Measurements from ENCODE around the gene MCEMP1.

Gene MCEMP1

DNA sequence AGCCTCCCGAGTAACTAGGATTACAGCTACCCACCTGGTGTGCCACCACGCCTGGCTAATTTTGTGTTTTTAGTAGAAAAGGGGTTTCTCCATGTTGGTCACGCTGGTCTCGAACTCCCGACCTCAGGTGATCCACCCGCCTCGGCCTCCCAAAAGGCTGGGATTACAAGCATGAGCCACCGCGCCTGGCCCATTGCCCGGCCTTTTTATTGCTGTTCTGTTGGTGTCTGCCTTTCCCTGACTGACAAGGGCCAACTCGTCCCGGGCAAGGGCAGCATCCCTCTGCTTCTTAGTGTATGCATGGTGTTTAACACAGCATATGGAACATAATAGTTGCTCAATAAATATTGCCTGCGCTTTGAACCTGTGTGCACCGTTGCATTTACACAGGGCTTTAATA, 14.2 kb upstream of the MCEMP1 start:
- TF ChIP-seq EZH2 (IDR thresholded peaks at IDR 0.05; ENCODE audit: borderline replicate concordance, low read depth, low read length, severe bottlenecking), result no peak
- TF ChIP-seq, protein P1, sequence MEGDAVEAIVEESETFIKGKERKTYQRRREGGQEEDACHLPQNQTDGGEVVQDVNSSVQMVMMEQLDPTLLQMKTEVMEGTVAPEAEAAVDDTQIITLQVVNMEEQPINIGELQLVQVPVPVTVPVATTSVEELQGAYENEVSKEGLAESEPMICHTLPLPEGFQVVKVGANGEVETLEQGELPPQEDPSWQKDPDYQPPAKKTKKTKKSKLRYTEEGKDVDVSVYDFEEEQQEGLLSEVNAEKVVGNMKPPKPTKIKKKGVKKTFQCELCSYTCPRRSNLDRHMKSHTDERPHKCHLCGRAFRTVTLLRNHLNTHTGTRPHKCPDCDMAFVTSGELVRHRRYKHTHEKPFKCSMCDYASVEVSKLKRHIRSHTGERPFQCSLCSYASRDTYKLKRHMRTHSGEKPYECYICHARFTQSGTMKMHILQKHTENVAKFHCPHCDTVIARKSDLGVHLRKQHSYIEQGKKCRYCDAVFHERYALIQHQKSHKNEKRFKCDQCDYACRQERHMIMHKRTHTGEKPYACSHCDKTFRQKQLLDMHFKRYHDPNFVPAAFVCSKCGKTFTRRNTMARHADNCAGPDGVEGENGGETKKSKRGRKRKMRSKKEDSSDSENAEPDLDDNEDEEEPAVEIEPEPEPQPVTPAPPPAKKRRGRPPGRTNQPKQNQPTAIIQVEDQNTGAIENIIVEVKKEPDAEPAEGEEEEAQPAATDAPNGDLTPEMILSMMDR (IDR thresholded peaks at IDR 0.05; ENCODE audit: borderline replicate concordance, extremely low read depth, low read length, poor library complexity, severe bottlenecking), result no peak
- no peak for ATAC-seq (ENCODE audit: insufficient read depth, low read depth)
- Histone ChIP-seq H3K79me2 (ENCODE audit: insufficient read depth, low read length) (no peaks in the 10 kb centered on the region), H3K36me3 (ENCODE audit: insufficient read depth, low read length) (no peaks in the 10 kb centered on the region), H3K9ac (ENCODE audit: low read depth, low read length) (no peak overlapping the region), H3K4me2 (ENCODE audit: insufficient read depth, low read length) (no peak overlapping the region), H3K27ac (ENCODE audit: low read length) (no peak overlapping the region), H3K9me3 (ENCODE audit: insufficient read depth, low read length, severe bottlenecking) (no peaks in the 10 kb centered on the region), H3K27me3 (ENCODE audit: insufficient read depth, low read length, poor library complexity) (no peaks in the 10 kb centered on the region), H3K4me3 (ENCODE audit: low read depth in 1 of 2, low read length in 2 of 2) (no peak overlapping the region), H4K20me1 (ENCODE audit: insufficient read depth, low read length) (no peaks in the 10 kb centered on the region), H2AFZ (ENCODE audit: low read depth, low read length) (no peak overlapping the region), H3K4me1 (ENCODE audit: insufficient read depth, low read length) (peaks cover 12% of the 10 kb centered on the region)
- no peak for DNase-seq

DNA sequence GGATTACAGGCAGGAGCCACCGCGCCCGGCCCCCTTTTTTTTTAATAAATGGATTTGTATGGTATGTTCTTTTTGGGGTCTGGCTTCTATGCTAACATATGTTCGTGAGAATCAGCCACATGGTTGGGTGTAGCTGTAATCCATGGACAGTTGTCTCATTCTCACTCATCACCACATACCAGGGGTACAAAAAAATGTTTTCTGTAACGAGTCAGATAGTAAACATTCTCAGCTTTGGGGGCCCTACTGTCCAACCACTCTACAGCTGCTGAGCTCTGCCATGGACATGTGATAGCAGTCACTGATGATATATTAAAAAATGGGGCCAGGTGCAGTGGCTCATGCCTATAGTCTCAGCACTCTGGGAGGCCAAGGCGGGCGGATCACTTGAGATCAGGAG, 13.2 kb upstream of the MCEMP1 start:
- DNase-seq (no peak), ATAC-seq (ENCODE audit: insufficient read depth, low read depth) (no peak)
- Histone ChIP-seq H2AFZ (ENCODE audit: low read depth, low read length) (no peak overlapping the region), H3K9ac (ENCODE audit: low read depth, low read length) (no peak overlapping the region), H3K4me2 (ENCODE audit: insufficient read depth, low read length) (no peak overlapping the region), H3K36me3 (ENCODE audit: insufficient read depth, low read length) (no peaks in the 10 kb centered on the region), H3K9me3 (ENCODE audit: insufficient read depth, low read length, severe bottlenecking) (no peaks in the 10 kb centered on the region), H3K4me3 (ENCODE audit: low read depth in 1 of 2, low read length in 2 of 2) (no peak overlapping the region), H4K20me1 (ENCODE audit: insufficient read depth, low read length) (no peaks in the 10 kb centered on the region), H3K79me2 (ENCODE audit: insufficient read depth, low read length) (no peaks in the 10 kb centered on the region), H3K4me1 (ENCODE audit: insufficient read depth, low read length) (peaks cover 5% of the 10 kb centered on the region), H3K27ac (ENCODE audit: low read length) (no peak overlapping the region), H3K27me3 (ENCODE audit: insufficient read depth, low read length, poor library complexity) (no peaks in the 10 kb centered on the region)
- no peak for TF ChIP-seq EZH2 (IDR thresholded peaks at IDR 0.05; ENCODE audit: borderline replicate concordance, low read depth, low read length, severe bottlenecking)
- TF ChIP-seq, protein P1 (IDR thresholded peaks at IDR 0.05; ENCODE audit: borderline replicate concordance, extremely low read depth, low read length, poor library complexity, severe bottlenecking), result no peak

DNA sequence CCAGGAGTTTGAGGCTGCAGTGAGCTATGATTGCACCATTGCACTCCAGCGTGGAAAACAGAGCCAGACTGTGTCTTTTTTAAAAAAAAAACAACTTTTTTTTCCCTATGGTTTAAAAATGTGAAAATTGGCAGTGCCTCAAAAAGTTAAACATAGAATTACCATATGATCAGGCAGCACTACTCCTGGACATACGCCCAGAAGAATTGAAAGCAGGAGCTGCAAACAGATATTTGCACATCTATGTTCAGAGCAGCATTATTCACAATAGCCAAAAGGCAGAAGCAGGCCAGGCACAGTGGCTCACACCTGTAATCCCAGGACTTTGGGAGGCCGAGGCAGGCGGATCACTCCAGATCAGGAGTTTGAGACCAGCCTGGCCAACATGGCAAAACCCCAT, 11.8 kb upstream of the MCEMP1 start:
- Histone ChIP-seq H3K4me2 (ENCODE audit: insufficient read depth, low read length) (no peak overlapping the region), H3K4me3 (ENCODE audit: low read depth in 1 of 2, low read length in 2 of 2) (no peak overlapping the region), H3K27me3 (ENCODE audit: insufficient read depth, low read length, poor library complexity) (no peaks in the 10 kb centered on the region), H4K20me1 (ENCODE audit: insufficient read depth, low read length) (no peaks in the 10 kb centered on the region), H3K4me1 (ENCODE audit: insufficient read depth, low read length) (peaks cover 11% of the 10 kb centered on the region), H3K9ac (ENCODE audit: low read depth, low read length) (no peak overlapping the region), H3K9me3 (ENCODE audit: insufficient read depth, low read length, severe bottlenecking) (no peaks in the 10 kb centered on the region), H2AFZ (ENCODE audit: low read depth, low read length) (no peak overlapping the region), H3K27ac (ENCODE audit: low read length) (no peak overlapping the region), H3K79me2 (ENCODE audit: insufficient read depth, low read length) (no peaks in the 10 kb centered on the region), H3K36me3 (ENCODE audit: insufficient read depth, low read length) (no peaks in the 10 kb centered on the region)
- DNase-seq (no peak), ATAC-seq (ENCODE audit: insufficient read depth, low read depth) (no peak)
- TF ChIP-seq, protein P1 (IDR thresholded peaks at IDR 0.05; ENCODE audit: borderline replicate concordance, extremely low read depth, low read length, poor library complexity, severe bottlenecking), result no peak
- no peak for TF ChIP-seq EZH2 (IDR thresholded peaks at IDR 0.05; ENCODE audit: borderline replicate concordance, low read depth, low read length, severe bottlenecking)

DNA sequence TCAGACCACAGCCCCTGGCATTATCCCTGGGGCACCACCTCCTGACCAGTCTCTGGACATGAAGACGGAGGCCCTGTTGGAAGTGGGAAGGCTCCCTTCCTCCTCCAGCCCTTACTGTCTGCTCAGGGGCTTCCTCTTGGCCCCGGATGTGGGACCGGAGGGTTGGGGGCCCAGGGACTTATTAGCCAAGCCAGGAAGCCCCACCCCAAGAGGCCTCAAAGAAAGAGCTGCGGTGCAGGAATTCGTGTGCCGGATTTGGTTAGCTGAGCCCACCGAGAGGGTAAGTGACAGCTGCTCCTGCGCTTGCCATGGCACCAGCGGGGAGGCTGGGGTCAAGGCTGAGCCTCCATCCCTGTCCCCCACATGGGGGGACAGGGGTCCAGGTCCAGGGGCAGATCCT, 8.0 kb upstream of the MCEMP1 start, which contains the start of gene RETN:
Gene RETN, plus strand, starts transcription at position 208 of the 400 bp plus-strand sequence. CDS start 278 bp downstream, outside the sequence.
- Histone ChIP-seq H3K27ac (ENCODE audit: low read length) (peak within 1 kb of the TSS; percentile 57; the same call in 1 of the 2 replicates), H3K4me1 (ENCODE audit: insufficient read depth, low read length) (peaks cover 11% of the 10 kb centered on the region), H3K9me3 (ENCODE audit: insufficient read depth, low read length, severe bottlenecking) (no peaks in the 10 kb centered on the region), H3K27me3 (ENCODE audit: insufficient read depth, low read length, poor library complexity) (no peaks in the 10 kb centered on the region), H3K4me3 (ENCODE audit: low read depth in 1 of 2, low read length in 2 of 2) (no peak within 1 kb of the TSS), H3K9ac (ENCODE audit: low read depth, low read length) (no peak within 1 kb of the TSS), H3K36me3 (ENCODE audit: insufficient read depth, low read length) (no peaks in the 10 kb centered on the region), H3K79me2 (ENCODE audit: insufficient read depth, low read length) (no peaks in the 10 kb centered on the region), H2AFZ (ENCODE audit: low read depth, low read length) (no peak within 1 kb of the TSS), H3K4me2 (ENCODE audit: insufficient read depth, low read length) (peak within 1 kb of the TSS; percentile 7; the same call in 1 of the 2 replicates), H4K20me1 (ENCODE audit: insufficient read depth, low read length) (no peaks in the 10 kb centered on the region)
- ATAC-seq (ENCODE audit: insufficient read depth, low read depth), result peak; percentile 92
- DNase-seq, result peak; percentile 80
- TF ChIP-seq EZH2 (IDR thresholded peaks at IDR 0.05; ENCODE audit: borderline replicate concordance, low read depth, low read length, severe bottlenecking), result no peak
- TF ChIP-seq, protein P1 (IDR thresholded peaks at IDR 0.05; ENCODE audit: borderline replicate concordance, extremely low read depth, low read length, poor library complexity, severe bottlenecking), result no peak

All from DND-41 (cell line).